Tibial nerve (tissue), 4 donors: ENCODE data around the gene DHX34.

Experiments used
- EP300 ChIP-seq, 2 donors: sonication (generic); formaldehyde crosslinking; IDR thresholded peaks; one replicate each; pipeline ENCODE4 v1.6.1; 2017; ENCODE audit warnings: antibody characterized with exemption in 2 of 2, mild to moderate bottlenecking in 1 of 2
- POLR2A ChIP-seq, 2 donors: fragments of 450-650 bp; IDR thresholded peaks; one replicate each; pipeline ENCODE4 v1.6.1; 2017; ENCODE audit warnings: antibody characterized with exemption in 2 of 2, mild to moderate bottlenecking in 2 of 2, moderate library complexity in 2 of 2
- TF ChIP-seq, protein P1 (sequence below), 5 experiments: fragments of 200-600 bp in 3 of 5; fragments of 450-650 bp in 2 of 5; sonication (generic) in 3 of 5; IDR thresholded peaks; one replicate each; pipeline ENCODE4 v1.5.1; 2016 to 2019; ENCODE audit warnings: antibody characterized with exemption in 5 of 5, mild to moderate bottlenecking in 3 of 5, moderate library complexity in 2 of 5

DNA sequence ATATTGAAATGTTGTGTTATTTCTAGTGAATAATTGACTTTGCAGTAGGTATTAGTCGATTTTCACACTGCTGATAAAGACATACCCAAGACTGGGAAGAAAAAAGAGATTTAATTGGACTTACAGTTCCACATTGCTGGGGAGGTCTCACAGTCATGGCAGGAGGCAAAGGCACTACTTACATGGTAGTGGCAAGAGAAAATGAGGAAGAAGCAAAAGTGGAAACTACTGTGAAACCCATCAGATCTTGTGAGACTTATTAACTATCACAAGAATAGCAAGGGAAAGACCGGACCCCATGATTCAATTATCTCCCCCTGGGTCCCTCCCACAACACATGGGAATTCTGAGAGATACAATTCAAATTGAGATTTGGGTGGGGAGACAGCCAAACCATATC, 27.1 kb upstream of the DHX34 start:
- TF ChIP-seq, protein P1, sequence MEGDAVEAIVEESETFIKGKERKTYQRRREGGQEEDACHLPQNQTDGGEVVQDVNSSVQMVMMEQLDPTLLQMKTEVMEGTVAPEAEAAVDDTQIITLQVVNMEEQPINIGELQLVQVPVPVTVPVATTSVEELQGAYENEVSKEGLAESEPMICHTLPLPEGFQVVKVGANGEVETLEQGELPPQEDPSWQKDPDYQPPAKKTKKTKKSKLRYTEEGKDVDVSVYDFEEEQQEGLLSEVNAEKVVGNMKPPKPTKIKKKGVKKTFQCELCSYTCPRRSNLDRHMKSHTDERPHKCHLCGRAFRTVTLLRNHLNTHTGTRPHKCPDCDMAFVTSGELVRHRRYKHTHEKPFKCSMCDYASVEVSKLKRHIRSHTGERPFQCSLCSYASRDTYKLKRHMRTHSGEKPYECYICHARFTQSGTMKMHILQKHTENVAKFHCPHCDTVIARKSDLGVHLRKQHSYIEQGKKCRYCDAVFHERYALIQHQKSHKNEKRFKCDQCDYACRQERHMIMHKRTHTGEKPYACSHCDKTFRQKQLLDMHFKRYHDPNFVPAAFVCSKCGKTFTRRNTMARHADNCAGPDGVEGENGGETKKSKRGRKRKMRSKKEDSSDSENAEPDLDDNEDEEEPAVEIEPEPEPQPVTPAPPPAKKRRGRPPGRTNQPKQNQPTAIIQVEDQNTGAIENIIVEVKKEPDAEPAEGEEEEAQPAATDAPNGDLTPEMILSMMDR (IDR thresholded peaks at IDR 0.05) = no peak
- TF ChIP-seq EP300 (IDR thresholded peaks at IDR 0.05) (peak in 1 of 2 donors; percentile 38), POLR2A (IDR thresholded peaks at IDR 0.05) (no peak)
